HUES48 (cell line): ENCODE measurements around the gene MTNR1B.

ENCODE experiments used
- H3K27ac ChIP-seq: one replicate; pipeline ENCODE4 v1.7.0; 2013; ENCODE audit warnings: low read depth, low read length, inconsistent platforms
- H3K27me3 ChIP-seq: 2 replicates; pipeline ENCODE4 v1.6.1; 2013; ENCODE audit warnings: mild to moderate bottlenecking, low read length; ENCODE audit not compliant: control insufficient read depth, insufficient read depth
- H3K36me3 ChIP-seq: 2 replicates; pipeline ENCODE4 v1.6.1; 2013; ENCODE audit warnings: low read length; ENCODE audit not compliant: control insufficient read depth, insufficient read depth
- H3K4me1 ChIP-seq: 2 replicates; pipeline ENCODE4 v1.6.1; 2013; ENCODE audit warnings: mild to moderate bottlenecking, low read length; ENCODE audit not compliant: control insufficient read depth, insufficient read depth
- H3K4me3 ChIP-seq: 2 replicates; pipeline ENCODE4 v1.5.1; 2013; ENCODE audit warnings: mild to moderate bottlenecking, low read depth, low read length
- H3K9ac ChIP-seq: 2 replicates; pipeline ENCODE4 v1.6.1; 2013; ENCODE audit warnings: mild to moderate bottlenecking, low read depth, low read length, moderate library complexity
- H3K9me3 ChIP-seq: 2 replicates; pipeline ENCODE4 v1.6.1; 2013; ENCODE audit warnings: low read length; ENCODE audit not compliant: control insufficient read depth, insufficient read depth

Gene MTNR1B

DNA sequence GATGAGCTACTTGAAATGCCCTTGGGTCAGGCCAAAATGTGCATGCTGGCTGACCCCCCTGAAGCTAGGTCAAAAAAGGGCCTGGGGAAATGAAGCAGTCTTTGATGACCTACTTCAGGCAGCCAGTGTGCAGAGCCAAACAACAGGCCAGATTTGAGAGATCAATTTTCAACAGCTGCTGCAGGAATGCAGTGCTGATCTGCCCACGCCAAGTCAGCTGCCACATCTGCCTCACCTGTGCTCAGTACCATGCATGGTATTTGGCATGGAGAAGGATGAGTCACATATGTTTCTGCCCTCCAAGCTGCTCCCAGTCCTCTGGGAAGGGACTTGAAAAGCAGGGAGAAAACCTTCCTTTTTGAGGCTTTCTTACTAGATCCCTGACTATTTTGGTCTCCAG lies 35.8 kb downstream of the MTNR1B start:
- H3K4me1 ChIP-seq, result no peaks in the 10 kb centered on the region
- H3K4me3 ChIP-seq, result no peak overlapping the region
- no peaks in the 10 kb centered on the region for H3K36me3 ChIP-seq
- H3K9me3 ChIP-seq, result no peaks in the 10 kb centered on the region
- no peaks in the 10 kb centered on the region for H3K27me3 ChIP-seq
- no peak overlapping the region for H3K9ac ChIP-seq
- no peak overlapping the region for H3K27ac ChIP-seq

DNA sequence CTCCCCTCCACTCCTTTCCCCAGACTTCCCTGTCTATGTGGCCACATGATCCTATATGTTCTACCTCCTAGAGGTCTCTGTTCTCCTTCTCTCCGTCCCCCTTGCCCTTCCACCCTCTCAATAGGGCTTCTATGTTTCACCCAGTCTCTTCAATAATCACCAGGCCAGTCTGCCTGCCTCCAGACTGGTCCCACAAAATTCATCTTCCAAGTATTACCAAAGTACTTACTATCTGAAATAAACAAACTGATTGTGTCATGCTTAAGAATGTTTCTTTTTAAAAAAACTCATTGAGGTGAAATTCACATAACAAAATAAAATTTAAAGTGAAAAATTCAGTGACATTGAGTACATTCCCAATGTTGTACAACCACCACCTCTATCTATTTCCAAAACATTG lies 44.2 kb downstream of the MTNR1B start:
- H3K4me3 ChIP-seq, result no peak overlapping the region
- no peaks in the 10 kb centered on the region for H3K4me1 ChIP-seq
- peaks cover 2% of the 10 kb centered on the region; the same call in 1 of the 2 replicates for H3K9me3 ChIP-seq
- no peaks in the 10 kb centered on the region for H3K36me3 ChIP-seq
- H3K27me3 ChIP-seq, result no peaks in the 10 kb centered on the region
- H3K9ac ChIP-seq, result no peak overlapping the region
- no peak overlapping the region for H3K27ac ChIP-seq

DNA sequence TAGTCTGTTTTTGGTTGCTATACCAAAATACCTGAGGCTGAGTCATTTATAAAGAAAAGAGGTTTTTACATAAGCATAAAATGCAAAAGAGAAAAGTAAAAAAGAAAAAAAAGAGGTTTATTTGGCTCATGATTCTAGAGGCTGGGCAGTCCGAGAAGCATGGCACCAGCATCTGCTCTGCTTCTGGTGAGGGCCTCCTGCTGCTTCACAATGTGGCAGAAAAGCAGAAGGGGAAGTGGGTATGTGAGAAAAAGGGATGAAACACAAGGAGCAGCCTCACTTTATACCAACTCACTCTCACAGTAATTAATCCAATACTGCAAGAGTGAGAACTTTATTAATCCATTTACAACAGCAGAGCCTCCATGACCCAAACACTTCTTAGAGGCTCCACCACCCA lies 47.1 kb downstream of the MTNR1B start:
- no peaks in the 10 kb centered on the region for H3K27me3 ChIP-seq
- no peaks in the 10 kb centered on the region for H3K36me3 ChIP-seq
- peaks cover 6% of the 10 kb centered on the region; the same call in 1 of the 2 replicates for H3K4me1 ChIP-seq
- peaks cover 2% of the 10 kb centered on the region; the same call in 1 of the 2 replicates for H3K9me3 ChIP-seq
- no peak overlapping the region for H3K9ac ChIP-seq
- H3K4me3 ChIP-seq, result no peak overlapping the region
- H3K27ac ChIP-seq, result no peak overlapping the region

DNA sequence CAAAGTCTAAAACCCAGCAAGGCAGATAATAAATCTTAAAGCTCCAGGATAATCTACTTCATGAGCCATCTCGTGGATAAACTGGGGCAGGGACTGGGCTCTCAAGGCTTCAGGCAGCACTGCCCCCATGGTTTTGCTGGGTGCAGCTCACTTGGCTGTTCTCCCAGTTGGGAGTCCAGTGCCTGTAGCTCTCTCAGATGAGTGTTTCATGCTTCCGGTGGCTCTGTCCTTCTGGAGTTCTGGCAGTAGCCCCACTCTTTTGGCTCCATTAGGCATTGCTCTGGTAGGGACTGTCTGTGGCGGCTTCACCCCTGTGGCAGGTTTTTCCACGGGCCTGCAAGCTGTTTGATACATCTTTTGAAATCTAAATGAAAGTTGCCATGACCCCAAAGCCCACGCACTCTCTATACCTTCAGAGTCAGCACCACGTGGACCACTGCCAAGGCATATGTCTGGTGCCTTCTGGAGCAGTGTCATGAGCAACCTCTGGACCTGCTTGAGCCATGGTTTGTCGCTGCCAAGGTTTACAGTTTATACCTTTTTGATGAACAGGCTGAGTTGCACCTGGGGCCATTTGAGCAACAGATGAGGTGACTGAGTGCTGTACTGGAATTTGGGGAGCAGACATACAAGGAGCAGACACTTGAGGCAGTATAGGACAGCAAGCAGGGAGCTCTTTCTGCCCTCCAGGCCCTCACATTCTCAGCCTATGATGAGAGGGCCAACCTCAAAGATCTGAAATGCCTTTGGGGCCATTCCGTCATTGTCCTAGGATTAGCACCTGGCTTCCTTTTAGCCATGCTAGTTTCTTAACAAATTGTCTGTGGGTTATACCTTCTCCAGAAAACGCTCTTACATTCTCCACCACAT lies 48.6 kb downstream of the MTNR1B start:
- H3K9me3 ChIP-seq, result peaks cover 2% of the 10 kb centered on the region; the same call in 1 of the 2 replicates
- no peak overlapping the region for H3K27ac ChIP-seq
- no peak overlapping the region for H3K4me3 ChIP-seq
- no peak overlapping the region for H3K9ac ChIP-seq
- H3K27me3 ChIP-seq, result no peaks in the 10 kb centered on the region
- H3K4me1 ChIP-seq, result peaks cover 6% of the 10 kb centered on the region; the same call in 1 of the 2 replicates
- no peaks in the 10 kb centered on the region for H3K36me3 ChIP-seq

DNA sequence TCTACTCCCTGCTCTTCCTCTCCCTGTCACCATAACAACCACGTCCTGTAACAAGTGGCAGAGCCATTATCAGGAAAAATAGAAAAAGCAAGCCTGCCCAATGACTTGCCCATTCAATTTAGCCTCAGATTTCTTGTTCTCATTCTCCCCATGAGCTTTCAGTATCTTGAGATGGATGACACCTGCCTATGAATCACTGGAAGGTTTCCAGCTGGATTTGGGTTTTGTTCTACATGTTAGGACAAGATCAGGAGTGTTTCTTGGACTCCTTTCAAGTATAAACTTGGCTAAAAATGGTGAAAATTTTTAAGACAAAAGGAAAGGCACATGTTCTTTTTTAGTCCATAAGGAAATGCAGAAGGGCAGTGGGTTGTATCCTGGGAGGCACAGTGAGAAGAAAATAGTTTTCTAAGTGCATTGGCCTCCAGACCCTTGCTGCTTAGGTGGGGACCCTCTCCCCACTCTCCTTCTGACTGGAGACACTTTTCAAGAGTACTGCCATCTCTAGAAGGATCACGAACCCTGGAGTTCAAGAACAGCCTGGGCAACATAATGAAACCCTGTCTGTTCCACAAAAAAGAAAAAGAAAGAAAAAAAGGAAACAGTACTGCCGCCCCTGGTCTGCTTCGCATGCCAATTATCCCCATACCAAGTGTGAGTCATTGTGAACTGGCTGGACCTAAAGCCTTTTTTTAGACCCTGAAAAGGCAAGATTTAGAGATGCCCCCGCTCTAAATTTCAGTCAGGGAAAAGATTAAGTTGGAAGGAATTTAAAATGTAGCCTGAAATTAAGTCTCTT lies 51.0 kb downstream of the MTNR1B start:
- H3K27ac ChIP-seq, result no peak overlapping the region
- H3K27me3 ChIP-seq, result no peaks in the 10 kb centered on the region
- no peak overlapping the region for H3K9ac ChIP-seq
- H3K9me3 ChIP-seq, result peaks cover 2% of the 10 kb centered on the region; the same call in 1 of the 2 replicates
- H3K4me1 ChIP-seq, result peaks cover 6% of the 10 kb centered on the region; the same call in 1 of the 2 replicates
- H3K4me3 ChIP-seq, result no peak overlapping the region; the same call in 1 of the 2 replicates
- no peaks in the 10 kb centered on the region for H3K36me3 ChIP-seq

DNA sequence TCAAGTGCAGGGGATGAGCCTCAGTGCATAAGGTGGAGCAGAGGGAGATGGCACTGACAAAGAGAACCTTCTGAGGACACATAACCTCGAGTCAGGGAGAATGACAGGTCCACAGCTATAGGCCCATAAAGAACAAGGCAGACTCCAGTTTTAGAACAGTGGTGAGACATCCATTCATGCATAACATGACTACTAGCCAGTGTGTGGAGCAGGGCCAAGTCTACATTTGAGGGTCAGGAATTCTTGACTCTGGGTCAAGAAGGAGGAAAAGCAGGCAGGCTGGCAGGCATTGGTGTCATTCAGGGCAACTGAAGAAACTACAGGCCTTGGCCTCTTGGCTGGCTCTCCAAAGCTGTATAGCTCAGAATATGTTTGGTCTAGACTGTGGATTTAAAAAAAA lies 54.9 kb downstream of the MTNR1B start:
- Histone ChIP-seq H3K27ac (no peak overlapping the region), H3K27me3 (no peaks in the 10 kb centered on the region), H3K36me3 (no peaks in the 10 kb centered on the region), H3K4me3 (no peak overlapping the region), H3K4me1 (peaks cover 6% of the 10 kb centered on the region; the same call in 1 of the 2 replicates), H3K9ac (no peak overlapping the region), H3K9me3 (no peaks in the 10 kb centered on the region)

DNA sequence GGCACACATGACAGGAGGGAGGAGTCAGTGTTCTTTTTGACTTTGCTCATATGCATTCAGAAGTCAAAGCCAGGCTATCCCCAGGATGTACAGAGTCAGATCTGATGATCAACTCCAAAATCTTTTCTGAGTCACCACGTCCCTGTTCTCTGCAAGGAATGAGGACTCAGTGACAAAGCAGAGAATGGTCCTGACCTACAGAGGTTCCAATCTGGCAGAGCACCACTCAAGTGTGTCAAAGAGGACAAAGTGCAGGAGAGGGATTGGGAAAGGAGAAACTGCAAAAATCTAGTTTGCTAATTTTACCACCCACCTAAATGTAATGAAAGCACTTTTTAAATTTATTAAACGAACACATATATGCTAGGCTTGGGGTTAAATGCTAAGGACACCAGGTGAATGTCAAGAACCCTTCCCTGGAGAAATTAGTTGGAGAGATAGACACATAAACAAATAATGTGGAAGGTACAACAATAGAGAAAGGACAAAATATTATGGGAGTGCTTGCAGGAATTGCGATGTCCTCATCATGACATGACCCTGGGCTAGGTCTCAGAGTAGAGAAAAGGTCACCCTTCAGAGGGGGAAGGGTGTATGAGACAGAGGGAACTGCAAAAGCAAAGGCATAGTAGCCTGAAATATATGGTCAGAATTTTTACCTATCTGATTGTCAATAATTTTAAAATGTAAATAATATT lies 56.3 kb downstream of the MTNR1B start:
- Histone ChIP-seq H3K27me3 (no peaks in the 10 kb centered on the region), H3K9ac (no peak overlapping the region), H3K4me1 (peaks cover 2% of the 10 kb centered on the region; the same call in 1 of the 2 replicates), H3K4me3 (no peak overlapping the region), H3K36me3 (no peaks in the 10 kb centered on the region), H3K27ac (no peak overlapping the region), H3K9me3 (no peaks in the 10 kb centered on the region)

DNA sequence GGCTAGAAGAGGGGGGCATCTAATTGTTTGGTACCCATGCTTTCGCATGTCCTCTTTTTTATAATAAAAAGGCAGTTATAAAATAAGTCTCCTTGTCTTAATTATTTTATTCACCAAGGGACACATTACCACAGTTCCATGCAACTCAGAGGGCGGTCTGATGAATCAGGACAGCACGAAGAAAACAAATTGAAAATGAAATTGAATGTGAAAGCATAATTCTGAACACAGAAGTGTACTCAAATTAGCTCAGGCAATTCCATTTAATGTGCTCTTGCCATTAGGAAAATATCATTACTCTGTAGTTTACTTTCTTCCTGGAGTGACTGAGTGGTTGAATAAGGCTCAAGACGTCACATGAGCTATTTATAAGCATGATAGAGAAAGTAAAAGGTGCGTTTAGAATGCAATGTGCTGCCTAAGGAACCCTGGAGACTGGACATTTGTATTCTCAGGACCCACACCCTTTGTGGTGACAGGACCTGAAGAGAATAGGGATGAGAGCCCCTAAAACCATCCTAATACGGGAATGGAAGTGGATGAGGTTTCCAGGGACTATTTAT lies 59.6 kb downstream of the MTNR1B start:
- no peak overlapping the region for H3K4me3 ChIP-seq
- no peak overlapping the region for H3K27ac ChIP-seq
- no peaks in the 10 kb centered on the region for H3K9me3 ChIP-seq
- H3K4me1 ChIP-seq, result peaks cover 5% of the 10 kb centered on the region
- H3K9ac ChIP-seq, result no peak overlapping the region
- H3K27me3 ChIP-seq, result no peaks in the 10 kb centered on the region
- H3K36me3 ChIP-seq, result no peaks in the 10 kb centered on the region

DNA sequence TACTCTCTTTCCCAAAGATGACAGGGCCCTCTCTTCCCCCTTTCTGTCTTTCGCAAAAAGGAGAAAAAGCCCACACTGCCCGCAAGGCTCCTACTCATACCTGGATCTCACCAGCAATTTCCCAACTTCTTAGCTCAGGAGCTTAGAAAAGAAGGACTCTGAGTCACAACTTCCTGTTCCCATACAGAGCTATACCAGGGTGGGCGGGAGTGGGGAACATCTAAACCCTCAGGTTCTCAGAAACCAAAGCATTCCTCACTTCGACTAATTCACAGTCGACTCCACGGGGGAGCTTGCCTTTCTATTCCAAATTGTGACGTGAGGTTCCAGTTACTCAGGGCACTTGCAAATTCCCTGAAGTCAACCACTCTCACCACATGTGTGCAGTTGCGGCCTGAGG lies 61.9 kb downstream of the MTNR1B start:
- Histone ChIP-seq H3K27ac (peak overlapping the region; percentile 90), H3K4me3 (no peak overlapping the region), H3K9ac (no peak overlapping the region), H3K27me3 (no peaks in the 10 kb centered on the region), H3K36me3 (no peaks in the 10 kb centered on the region), H3K4me1 (peaks cover 5% of the 10 kb centered on the region), H3K9me3 (no peaks in the 10 kb centered on the region)
